CD4-positive, CD25-positive, alpha-beta regulatory T cell (primary cell): Measurements from ENCODE around the gene KCNIP3. TPM values are rescaled to one million over a fixed set of nuclear protein-coding genes. Genes with fewer than 3 reads are reported as not detected.

Experiments
- ATAC-seq, 2 donors: fragments of 150-1000 bp; cut with Tn5 transposase; one replicate each; pipeline ENCODE4 v1.10.0; 2021; ENCODE audit warnings: low read depth in 2 of 2, moderate number of reproducible peaks in 2 of 2, moderate library complexity in 1 of 2
- DNase-seq, 3 donors: peaks; one replicate each; pipeline versions ENCODE4 v3.0.0 to v3.0.0-alpha.2; 2012 to 2022; ENCODE audit warnings: mixed read lengths in 1 of 3
- H3K27ac ChIP-seq: one replicate; pipeline ENCODE4 v1.7.0; 2013; ENCODE audit warnings: mild to moderate bottlenecking, low read length; ENCODE audit not compliant: insufficient read depth, poor library complexity, severe bottlenecking
- H3K27me3 ChIP-seq: one replicate; pipeline ENCODE4 v1.7.0; 2013; ENCODE audit warnings: low read length; ENCODE audit not compliant: control insufficient read depth, insufficient read depth
- H3K36me3 ChIP-seq: one replicate; pipeline ENCODE4 v1.7.0; 2013; ENCODE audit warnings: mild to moderate bottlenecking, low read length, moderate library complexity; ENCODE audit not compliant: control insufficient read depth, insufficient read depth
- H3K4me1 ChIP-seq: 2 replicates; pipeline ENCODE4 v1.7.0; 2013; ENCODE audit warnings: mild to moderate bottlenecking, low read length; ENCODE audit not compliant: insufficient read depth, control insufficient read depth, poor library complexity, severe bottlenecking
- H3K4me3 ChIP-seq: one replicate; pipeline ENCODE4 v1.7.0; 2013; ENCODE audit warnings: low read depth, mild to moderate bottlenecking, low read length, moderate library complexity
- H3K9me3 ChIP-seq, 2 experiments: 1 replicate in 1 of 2; 2 replicates in 1 of 2; pipeline ENCODE4 v1.7.0; 2013; ENCODE audit warnings: low read length in 2 of 2, mild to moderate bottlenecking in 1 of 2, moderate library complexity in 1 of 2; ENCODE audit not compliant: control insufficient read depth in 2 of 2
- H3K27ac Mint-ChIP-seq, 3 donors: one replicate each; pipeline ENCODE4 v1.8.0; 2020 to 2022; ENCODE audit warnings: mild to moderate bottlenecking in 3 of 3, mixed read lengths in 3 of 3, moderate library complexity in 2 of 3
- H3K27me3 Mint-ChIP-seq: one replicate; pipeline ENCODE4 v1.8.0; 2022; ENCODE audit warnings: mild to moderate bottlenecking, mixed read lengths
- H3K36me3 Mint-ChIP-seq: one replicate; pipeline ENCODE4 v1.8.0; 2020; ENCODE audit warnings: mixed read lengths
- H3K4me1 Mint-ChIP-seq, 4 donors: one replicate each; pipeline ENCODE4 v1.8.0; 2020 to 2022; ENCODE audit warnings: mixed read lengths in 4 of 4, mild to moderate bottlenecking in 1 of 4
- H3K4me3 Mint-ChIP-seq, 4 donors: one replicate each; pipeline ENCODE4 v1.8.0; 2020 to 2022; ENCODE audit warnings: mild to moderate bottlenecking in 4 of 4, mixed read lengths in 4 of 4, moderate library complexity in 3 of 4
- H3K9me3 Mint-ChIP-seq, 7 donors: one replicate each; pipeline ENCODE4 v1.8.0; 2020 to 2022; ENCODE audit warnings: mixed read lengths in 7 of 7, mild to moderate bottlenecking in 3 of 7, moderate library complexity in 2 of 7
- polyA plus RNA-seq, 4 donors: library from polyadenylated mRNA; unstranded; fragments of 300-500 nt; fragmentation: Illumina TruSeq; gene quantifications; one replicate each; pipeline ENCODE4 v1.2.3, GENCODE V29; 2021
- total RNA-seq: library from RNA; stranded (reverse); gene quantifications from one replicate; pipeline ENCODE4 v1.2.3, GENCODE V29; 2022

KCNIP3 gene
- total and polyA plus RNA-seq, 5 donors from 2014 or later, result not detected

- no peaks in the 10 kb centered on the region for H3K36me3 Mint-ChIP-seq
- no peak overlapping the region for H3K27ac Mint-ChIP-seq
- DNase-seq (no peak), ATAC-seq (no peak)
- no peak overlapping the region for H3K27ac ChIP-seq
- H3K4me1 ChIP-seq, result no peaks in the 10 kb centered on the region
- H3K4me3 Mint-ChIP-seq, result no peak overlapping the region
- no peaks in the 10 kb centered on the region for H3K27me3 Mint-ChIP-seq
- no peaks in the 10 kb centered on the region for H3K36me3 ChIP-seq
- H3K9me3 ChIP-seq, result no peaks in the 10 kb centered on the region
- H3K27me3 ChIP-seq, result no peaks in the 10 kb centered on the region
- no peak overlapping the region for H3K4me3 ChIP-seq
- no peaks in the 10 kb centered on the region for H3K4me1 Mint-ChIP-seq
- H3K9me3 Mint-ChIP-seq, result no peaks in the 10 kb centered on the region
Observed at GRCh38 chr2:95301186-95301585, 4.0 kb downstream of the KCNIP3 start.

- Mint-ChIP-seq H3K4me1 (no peaks in the 10 kb centered on the region), H3K9me3 (no peaks in the 10 kb centered on the region), H3K27ac (no peak overlapping the region), H3K4me3 (no peak overlapping the region), H3K27me3 (no peaks in the 10 kb centered on the region), H3K36me3 (no peaks in the 10 kb centered on the region)
- Histone ChIP-seq H3K27ac (no peak overlapping the region), H3K9me3 (no peaks in the 10 kb centered on the region), H3K36me3 (no peaks in the 10 kb centered on the region), H3K4me1 (no peaks in the 10 kb centered on the region), H3K27me3 (no peaks in the 10 kb centered on the region), H3K4me3 (no peak overlapping the region)
- no peak for ATAC-seq
- no peak for DNase-seq
Observed at GRCh38 chr2:95301876-95302641, 4.9 kb downstream of the KCNIP3 start.

GRCh38 chr2:95303191-95303919 is 6.2 kb downstream of the KCNIP3 start:
- Histone ChIP-seq H3K36me3 (no peaks in the 10 kb centered on the region), H3K27me3 (no peaks in the 10 kb centered on the region), H3K4me1 (no peaks in the 10 kb centered on the region), H3K9me3 (no peaks in the 10 kb centered on the region), H3K4me3 (no peak overlapping the region), H3K27ac (no peak overlapping the region)
- no peaks in the 10 kb centered on the region for H3K36me3 Mint-ChIP-seq
- no peak overlapping the region for H3K4me3 Mint-ChIP-seq
- no peaks in the 10 kb centered on the region for H3K9me3 Mint-ChIP-seq
- no peak overlapping the region for H3K27ac Mint-ChIP-seq
- no peaks in the 10 kb centered on the region for H3K27me3 Mint-ChIP-seq
- no peak for DNase-seq
- no peak for ATAC-seq
- no peaks in the 10 kb centered on the region for H3K4me1 Mint-ChIP-seq

DNA sequence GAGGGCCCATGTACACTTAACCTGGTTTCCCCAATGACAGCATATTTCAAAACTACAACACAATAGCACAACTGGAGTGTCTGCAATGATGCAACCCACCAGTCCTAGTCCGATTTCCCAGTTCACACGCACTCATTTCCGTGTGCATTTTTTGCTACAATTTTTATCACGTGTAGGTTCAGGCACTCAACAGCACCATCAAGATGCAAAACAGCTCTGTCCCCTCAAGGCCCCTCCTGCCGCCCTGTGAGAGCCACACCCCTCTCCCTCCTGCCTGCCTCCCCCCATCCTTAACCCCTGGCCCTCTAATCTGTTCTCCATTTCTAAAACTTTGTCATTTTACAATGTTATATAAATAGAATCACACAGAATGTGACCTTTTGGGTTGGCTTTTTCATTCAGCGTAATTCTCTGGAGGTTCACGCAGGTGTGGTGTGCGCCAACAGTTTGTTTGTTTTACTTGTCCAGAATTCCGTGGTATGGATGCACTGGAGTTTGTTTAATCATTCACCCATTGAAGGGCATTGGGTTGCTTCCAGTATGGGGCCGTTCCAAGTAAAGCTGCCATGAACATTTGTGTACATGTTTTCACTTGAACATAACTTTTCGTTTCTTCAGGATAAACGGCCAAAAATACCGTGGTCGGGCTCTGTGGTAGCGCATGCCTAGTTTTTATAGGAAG is 8.4 kb downstream of the KCNIP3 start:
- H3K36me3 ChIP-seq, result no peaks in the 10 kb centered on the region
- no peaks in the 10 kb centered on the region for H3K27me3 ChIP-seq
- Mint-ChIP-seq H3K27ac (no peak overlapping the region), H3K36me3 (no peaks in the 10 kb centered on the region), H3K4me3 (no peak overlapping the region), H3K9me3 (no peaks in the 10 kb centered on the region), H3K4me1 (no peaks in the 10 kb centered on the region), H3K27me3 (no peaks in the 10 kb centered on the region)
- DNase-seq (no peak), ATAC-seq (no peak)
- H3K27ac ChIP-seq, result no peak overlapping the region
- no peaks in the 10 kb centered on the region for H3K4me1 ChIP-seq
- no peaks in the 10 kb centered on the region for H3K9me3 ChIP-seq
- H3K4me3 ChIP-seq, result no peak overlapping the region

GRCh38 chr2:95306336-95306895 is 9.3 kb downstream of the KCNIP3 start:
- Histone ChIP-seq H3K4me1 (no peaks in the 10 kb centered on the region), H3K9me3 (no peaks in the 10 kb centered on the region), H3K27me3 (no peaks in the 10 kb centered on the region), H3K27ac (no peak overlapping the region), H3K36me3 (no peaks in the 10 kb centered on the region), H3K4me3 (no peak overlapping the region)
- DNase-seq, result no peak
- Mint-ChIP-seq H3K27ac (no peak overlapping the region), H3K36me3 (no peaks in the 10 kb centered on the region), H3K9me3 (peaks cover 0 to 1% (median 0%) of the 10 kb centered on the region in 7 donors), H3K4me3 (no peak overlapping the region), H3K27me3 (no peaks in the 10 kb centered on the region), H3K4me1 (no peaks in the 10 kb centered on the region)
- no peak for ATAC-seq

DNA sequence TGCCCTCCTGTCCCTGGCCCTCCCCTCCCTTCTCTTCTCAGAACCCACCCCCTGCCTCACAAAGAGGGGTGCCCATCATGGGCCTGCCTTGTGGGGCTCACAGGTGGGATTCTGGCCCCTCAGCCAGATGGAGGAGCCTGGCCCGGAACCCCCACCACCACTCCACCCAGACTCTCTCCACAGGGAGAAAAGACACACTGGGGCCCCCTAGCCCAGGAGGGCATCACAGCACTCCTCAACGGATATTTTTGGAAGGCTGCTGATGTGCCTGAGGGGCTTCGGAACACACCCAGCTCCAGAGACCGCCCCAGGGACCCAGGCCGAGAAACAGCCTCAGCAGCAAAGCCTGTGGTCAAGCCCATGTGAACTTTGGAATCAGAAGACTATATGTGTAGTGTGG is 9.9 kb downstream of the KCNIP3 start:
- H3K27ac ChIP-seq, result no peak overlapping the region
- ATAC-seq, result no peak
- H3K36me3 ChIP-seq, result no peaks in the 10 kb centered on the region
- Mint-ChIP-seq H3K27me3 (no peaks in the 10 kb centered on the region), H3K27ac (no peak overlapping the region), H3K36me3 (no peaks in the 10 kb centered on the region), H3K4me3 (no peak overlapping the region), H3K4me1 (no peaks in the 10 kb centered on the region), H3K9me3 (peaks cover 0 to 1% (median 0%) of the 10 kb centered on the region in 7 donors)
- H3K9me3 ChIP-seq, result no peaks in the 10 kb centered on the region
- DNase-seq, result no peak
- no peaks in the 10 kb centered on the region for H3K4me1 ChIP-seq
- no peaks in the 10 kb centered on the region for H3K27me3 ChIP-seq
- H3K4me3 ChIP-seq, result no peak overlapping the region

DNA sequence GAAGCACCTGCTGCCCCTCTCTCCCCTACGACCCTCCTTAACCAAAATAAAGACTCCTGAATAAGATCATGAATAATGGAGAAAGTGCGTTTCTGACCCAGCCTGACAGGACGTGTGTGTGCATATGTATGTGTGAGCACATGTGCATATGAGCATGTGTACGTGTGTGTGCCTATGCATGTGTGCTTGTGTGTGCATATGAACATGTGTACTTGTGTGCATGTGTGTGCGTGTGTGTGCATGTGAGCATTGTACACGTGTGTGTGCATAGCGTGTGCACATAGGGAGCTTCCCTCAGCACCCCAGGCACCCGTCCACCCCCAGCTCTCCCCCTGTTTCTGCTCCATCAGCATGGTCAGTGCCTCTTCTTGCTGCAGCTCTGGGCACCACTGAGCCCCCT is 10.7 kb downstream of the KCNIP3 start:
- H3K27me3 Mint-ChIP-seq, result no peaks in the 10 kb centered on the region

More for the DNA sequence above, 10.7 kb downstream of the KCNIP3 start:
- no peak overlapping the region for H3K27ac Mint-ChIP-seq
- H3K4me1 Mint-ChIP-seq, result no peaks in the 10 kb centered on the region
- DNase-seq (no peak), ATAC-seq (no peak)
- Histone ChIP-seq H3K27ac (no peak overlapping the region), H3K4me1 (no peaks in the 10 kb centered on the region), H3K27me3 (no peaks in the 10 kb centered on the region), H3K36me3 (no peaks in the 10 kb centered on the region), H3K4me3 (no peak overlapping the region), H3K9me3 (no peaks in the 10 kb centered on the region)
- H3K36me3 Mint-ChIP-seq, result no peaks in the 10 kb centered on the region
- H3K9me3 Mint-ChIP-seq, result peaks cover 0 to 1% (median 0%) of the 10 kb centered on the region in 7 donors
- H3K4me3 Mint-ChIP-seq, result no peak overlapping the region
